Choroid plexus epithelial cell (primary cell): ENCODE results near the gene PATZ1.

Source experiments
- DNase-seq: peaks from one replicate; pipeline ENCODE4 v3.0.0-alpha.2; 2010; ENCODE audit warnings: low read depth
- H3K4me3 ChIP-seq: 2 replicates; pipeline ENCODE4 v1.5.1; 2011; ENCODE audit warnings: low read depth, mild to moderate bottlenecking, control low read depth, low read length, moderate library complexity
- CTCF ChIP-seq: conservative IDR thresholded peaks from 2 replicates; pipeline ENCODE4 v1.5.1; 2011; ENCODE audit warnings: low read depth, mild to moderate bottlenecking, control low read depth, inconsistent platforms, low read length, moderate library complexity

The PATZ1 gene

GRCh38 chr22:31279327-31279669 is 66.8 kb downstream of the PATZ1 start:
- DNase-seq, result no peak
- H3K4me3 ChIP-seq, result no peak overlapping the region
- TF ChIP-seq CTCF, result no peak

- peak; percentile 58 for DNase-seq
- H3K4me3 ChIP-seq, result no peak overlapping the region
- TF ChIP-seq CTCF, result no peak
Measured at GRCh38 chr22:31278626-31279326, 67.4 kb downstream of the PATZ1 start.

- no peak overlapping the region for H3K4me3 ChIP-seq
- TF ChIP-seq CTCF, result no peak
- no peak for DNase-seq
Measured at GRCh38 chr22:31278151-31278621, 68.0 kb downstream of the PATZ1 start.

- DNase-seq, result no peak
- no peak overlapping the region for H3K4me3 ChIP-seq
- TF ChIP-seq CTCF, result no peak
Measured at GRCh38 chr22:31277741-31278140, 68.4 kb downstream of the PATZ1 start.

GRCh38 chr22:31276426-31277167 is 69.5 kb downstream of the PATZ1 start:
- no peak for TF ChIP-seq CTCF
- no peak overlapping the region for H3K4me3 ChIP-seq
- no peak for DNase-seq
